Liver (tissue), 9 donors: Measurements from ENCODE around the gene CAMSAP3. TPM values are rescaled to one million over a fixed set of nuclear protein-coding genes. Genes with fewer than 3 reads are reported as not detected.

Source experiments
- DNase-seq: peaks from one replicate; pipeline ENCODE4 v3.0.0-alpha.2; 2017; ENCODE audit warnings: low spot score
- H3K27ac ChIP-seq, 2 donors: one replicate each; pipeline ENCODE4 v1.7.0; 2013; ENCODE audit warnings: inconsistent platforms in 2 of 2, low read length in 2 of 2, control low read depth in 1 of 2, low read depth in 1 of 2, mild to moderate bottlenecking in 1 of 2
- H3K27me3 ChIP-seq, 4 donors: one replicate each; pipeline versions ENCODE4 v1.6.1 to v1.7.0; 2013; ENCODE audit warnings: low read length in 3 of 4, inconsistent platforms in 1 of 4, mild to moderate bottlenecking in 1 of 4, moderate library complexity in 1 of 4; ENCODE audit not compliant: control insufficient read depth in 4 of 4, insufficient read depth in 4 of 4
- H3K36me3 ChIP-seq, 4 donors: one replicate each; pipeline versions ENCODE4 v1.6.1 to v1.7.0; 2013; ENCODE audit warnings: low read length in 3 of 4, mild to moderate bottlenecking in 3 of 4, low read depth in 1 of 4, moderate library complexity in 1 of 4; ENCODE audit not compliant: control insufficient read depth in 4 of 4, insufficient read depth in 3 of 4
- H3K4me1 ChIP-seq, 4 donors: one replicate each; pipeline versions ENCODE4 v1.6.1 to v1.7.0; 2013; ENCODE audit warnings: low read length in 3 of 4, mild to moderate bottlenecking in 3 of 4, moderate library complexity in 1 of 4; ENCODE audit not compliant: control insufficient read depth in 4 of 4, insufficient read depth in 4 of 4
- H3K4me3 ChIP-seq, 3 donors: one replicate each; pipeline versions ENCODE4 v1.6.1 to v1.7.0; 2013; ENCODE audit warnings: low read length in 3 of 3, control low read depth in 1 of 3, low read depth in 1 of 3, mild to moderate bottlenecking in 1 of 3
- H3K9ac ChIP-seq, 2 donors: one replicate each; pipeline ENCODE4 v1.7.0; 2013; ENCODE audit warnings: low read length in 2 of 2, mild to moderate bottlenecking in 2 of 2, moderate library complexity in 2 of 2, control low read depth in 1 of 2, low read depth in 1 of 2
- H3K9me3 ChIP-seq, 4 donors: one replicate each; pipeline versions ENCODE4 v1.6.1 to v1.7.0; 2013; ENCODE audit warnings: low read length in 3 of 4; ENCODE audit not compliant: control insufficient read depth in 4 of 4
- ATF3 ChIP-seq: IDR thresholded peaks from 2 replicates; pipeline ENCODE4 v1.6.1; 2016; ENCODE audit warnings: antibody characterized with exemption
- FOXA1 ChIP-seq: IDR thresholded peaks from 2 replicates; pipeline ENCODE4 v1.6.1; 2016; ENCODE audit warnings: antibody characterized with exemption
- FOXA2 ChIP-seq: IDR thresholded peaks from 2 replicates; pipeline ENCODE4 v1.6.1; 2016; ENCODE audit warnings: antibody characterized with exemption
- GABPA ChIP-seq, 2 donors: IDR thresholded peaks in 1 of 2; conservative IDR thresholded peaks in 1 of 2; 2 replicates each; pipeline ENCODE4 v1.6.1; 2016; ENCODE audit warnings: antibody characterized with exemption in 2 of 2, mild to moderate bottlenecking in 1 of 2, moderate library complexity in 1 of 2
- HNF4A ChIP-seq, 2 donors: conservative IDR thresholded peaks; 2 replicates each; pipeline ENCODE4 v1.6.1; 2016; ENCODE audit warnings: antibody characterized with exemption in 2 of 2, mild to moderate bottlenecking in 2 of 2
- HNF4G ChIP-seq: IDR thresholded peaks from 2 replicates; pipeline ENCODE4 v1.6.1; 2016; ENCODE audit warnings: antibody characterized with exemption
- JUND ChIP-seq, 2 donors: IDR thresholded peaks; 2 replicates each; pipeline ENCODE4 v1.6.1; 2016; ENCODE audit warnings: antibody characterized with exemption in 2 of 2
- MAX ChIP-seq: IDR thresholded peaks from 2 replicates; pipeline ENCODE4 v1.6.1; 2016; ENCODE audit warnings: antibody characterized with exemption
- NR2F2 ChIP-seq: IDR thresholded peaks from 2 replicates; pipeline ENCODE4 v1.6.1; 2016; ENCODE audit warnings: antibody characterized with exemption
- RAD21 ChIP-seq, 2 donors: IDR thresholded peaks; 2 replicates each; pipeline ENCODE4 v1.6.1; 2016; ENCODE audit warnings: antibody characterized with exemption in 2 of 2, mild to moderate bottlenecking in 2 of 2
- REST ChIP-seq: IDR thresholded peaks from 2 replicates; pipeline ENCODE4 v1.6.1; 2016; ENCODE audit warnings: antibody characterized with exemption, mild to moderate bottlenecking
- RXRA ChIP-seq, 2 donors: IDR thresholded peaks; 2 replicates each; pipeline ENCODE4 v1.6.1; 2017 to 2018; ENCODE audit warnings: antibody characterized with exemption in 2 of 2, mild to moderate bottlenecking in 1 of 2
- SP1 ChIP-seq: IDR thresholded peaks from 2 replicates; pipeline ENCODE4 v1.6.1; 2018; ENCODE audit warnings: antibody characterized with exemption, mild to moderate bottlenecking
- TAF1 ChIP-seq: conservative IDR thresholded peaks from 2 replicates; pipeline ENCODE4 v1.6.1; 2016; ENCODE audit warnings: antibody characterized with exemption, mild to moderate bottlenecking
- YY1 ChIP-seq: IDR thresholded peaks from 2 replicates; pipeline ENCODE4 v1.6.1; 2016; ENCODE audit warnings: antibody characterized with exemption, mild to moderate bottlenecking
- ZBTB33 ChIP-seq: IDR thresholded peaks from 2 replicates; pipeline ENCODE4 v1.6.1; 2016; ENCODE audit warnings: antibody characterized with exemption
- WGBS: extraction: QIAGEN DNeasy Blood & Tissue Kit; methylation state at CpG from one replicate; pipeline ENCODE4 v1.1.7; 2013; 5-methylcytosine and 5-hydroxymethylcytosine counted together
- polyA plus RNA-seq, 2 donors: library from polyadenylated mRNA; stranded (reverse) in 1 of 2; unstranded in 1 of 2; fragments of 200-250 nt in 1 of 2; fragments of >200 nt in 1 of 2; fragmentation: Nextera tagmentation in 1 of 2; extraction: Ambion mirVana in 1 of 2; gene quantifications; one replicate each; pipeline versions ENCODE4 v1.2.1 to v1.2.3, GENCODE V29; 2013 to 2015
- total RNA-seq, 2 donors: library from RNA; depleted of rRNA; stranded (reverse); fragments of >200 nt; gene quantifications; one replicate each; pipeline ENCODE4 v1.2.3, GENCODE V29; 2014
- TF ChIP-seq, protein P1 (sequence below): fragments of 150-350 bp; IDR thresholded peaks from 2 replicates; pipeline ENCODE4 v1.5.1; 2017; ENCODE audit warnings: improper control_type of control experiment, low read depth, low read length; ENCODE audit not compliant: missing input control
- donor health status: healthy.
- donor health status: healthy.
- donor health status: healthy.
- donor health status: healthy.
- donor health status: healthy.

The CAMSAP3 gene
- total and polyA plus RNA-seq, 4 donors, result 4.4 to 19.1 (median 9.8) TPM

GRCh38 chr19:7556696-7557315, 38.9 kb upstream of the CAMSAP3 start:
- no peak overlapping the region for H3K27ac ChIP-seq
- 97% methylated on average over 54 of the region's 54 CpGs for whole genome bisulfite sequencing
- H3K9ac ChIP-seq, result no peak overlapping the region
- TF ChIP-seq SP1 (no peak), HNF4G (no peak), ZBTB33 (no peak), FOXA1 (no peak), RAD21 (IDR thresholded peaks at IDR 0.05) (no peak), NR2F2 (no peak), TAF1 (no peak), RXRA (IDR thresholded peaks at IDR 0.05) (no peak), GABPA (IDR thresholded peaks at IDR 0.05 in 1 of 2, conservative IDR thresholded peaks at IDR 0.05 in 1 of 2) (no peak)
- no peak for DNase-seq
- H3K36me3 ChIP-seq, result peaks cover 11 to 51% (median 32%) of the 10 kb centered on the region in 4 donors
- no peak overlapping the region for H3K4me3 ChIP-seq
- H3K9me3 ChIP-seq, result no peaks in the 10 kb centered on the region
- no peaks in the 10 kb centered on the region for H3K4me1 ChIP-seq
- H3K27me3 ChIP-seq, result no peaks in the 10 kb centered on the region

GRCh38 chr19:7558667-7559066, 37.0 kb upstream of the CAMSAP3 start:
- H3K4me3 ChIP-seq, result no peak overlapping the region
- H3K27ac ChIP-seq, result no peak overlapping the region
- peaks cover 11 to 51% (median 29%) of the 10 kb centered on the region in 4 donors for H3K36me3 ChIP-seq
- no peaks in the 10 kb centered on the region for H3K4me1 ChIP-seq
- no peak for DNase-seq
- H3K27me3 ChIP-seq, result no peaks in the 10 kb centered on the region
- TF ChIP-seq FOXA2 (no peak), HNF4A (conservative IDR thresholded peaks at IDR 0.05) (no peak), RAD21 (IDR thresholded peaks at IDR 0.05) (no peak), SP1 (no peak), ATF3 (no peak), RXRA (IDR thresholded peaks at IDR 0.05) (no peak), ZBTB33 (no peak), JUND (IDR thresholded peaks at IDR 0.05) (no peak), FOXA1 (no peak), NR2F2 (no peak), YY1 (no peak), REST (no peak), MAX (no peak), TAF1 (no peak)
- TF ChIP-seq, protein P1, sequence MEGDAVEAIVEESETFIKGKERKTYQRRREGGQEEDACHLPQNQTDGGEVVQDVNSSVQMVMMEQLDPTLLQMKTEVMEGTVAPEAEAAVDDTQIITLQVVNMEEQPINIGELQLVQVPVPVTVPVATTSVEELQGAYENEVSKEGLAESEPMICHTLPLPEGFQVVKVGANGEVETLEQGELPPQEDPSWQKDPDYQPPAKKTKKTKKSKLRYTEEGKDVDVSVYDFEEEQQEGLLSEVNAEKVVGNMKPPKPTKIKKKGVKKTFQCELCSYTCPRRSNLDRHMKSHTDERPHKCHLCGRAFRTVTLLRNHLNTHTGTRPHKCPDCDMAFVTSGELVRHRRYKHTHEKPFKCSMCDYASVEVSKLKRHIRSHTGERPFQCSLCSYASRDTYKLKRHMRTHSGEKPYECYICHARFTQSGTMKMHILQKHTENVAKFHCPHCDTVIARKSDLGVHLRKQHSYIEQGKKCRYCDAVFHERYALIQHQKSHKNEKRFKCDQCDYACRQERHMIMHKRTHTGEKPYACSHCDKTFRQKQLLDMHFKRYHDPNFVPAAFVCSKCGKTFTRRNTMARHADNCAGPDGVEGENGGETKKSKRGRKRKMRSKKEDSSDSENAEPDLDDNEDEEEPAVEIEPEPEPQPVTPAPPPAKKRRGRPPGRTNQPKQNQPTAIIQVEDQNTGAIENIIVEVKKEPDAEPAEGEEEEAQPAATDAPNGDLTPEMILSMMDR, result no peak
- H3K9ac ChIP-seq, result no peak overlapping the region
- no peaks in the 10 kb centered on the region for H3K9me3 ChIP-seq
- WGBS, result 96% methylated on average over 18 of the region's 18 CpGs
